Raji (cell line): Measurements from ENCODE around the gene SV2B.

Source experiments
- POLR2A ChIP-seq: IDR thresholded peaks from 2 replicates; pipeline ENCODE4 v1.6.1; 2011; ENCODE audit warnings: low read depth, low read length, control low read depth; ENCODE audit not compliant: insufficient read depth

Gene SV2B

GRCh38 chr15:91219206-91219605 is 119.1 kb downstream of the SV2B start:
- TF ChIP-seq POLR2A: no peak

DNA sequence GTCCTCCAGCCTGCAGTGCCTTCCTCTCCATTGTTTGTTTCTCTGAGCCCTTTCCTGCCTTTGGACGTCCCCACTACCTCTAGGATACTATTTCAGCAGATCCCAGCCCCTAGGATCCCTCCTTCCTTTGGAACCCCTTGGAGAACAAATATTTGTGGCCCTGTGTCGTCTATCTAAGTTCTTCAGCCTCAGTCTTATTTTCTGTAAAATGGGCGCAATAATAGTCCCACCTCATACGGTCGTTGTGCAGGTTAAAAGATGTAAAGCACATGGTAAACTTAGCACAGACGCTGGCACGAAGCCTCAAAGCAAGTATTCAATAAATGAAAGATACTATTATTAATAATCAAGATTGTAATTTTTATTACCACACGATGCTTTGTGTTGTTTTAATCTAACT is 122.0 kb downstream of the SV2B start:
- TF ChIP-seq POLR2A: no peak

- TF ChIP-seq POLR2A: no peak
These were observed 123.8 kb downstream of the SV2B start for GRCh38 chr15:91223863-91224262.

GRCh38 chr15:91224755-91225380 is 124.8 kb downstream of the SV2B start:
- TF ChIP-seq POLR2A: no peak

- no peak for TF ChIP-seq POLR2A
These were observed 125.7 kb downstream of the SV2B start for GRCh38 chr15:91225741-91226140.

- TF ChIP-seq POLR2A: no peak
These were observed 127.1 kb downstream of the SV2B start for GRCh38 chr15:91227117-91227516.

DNA sequence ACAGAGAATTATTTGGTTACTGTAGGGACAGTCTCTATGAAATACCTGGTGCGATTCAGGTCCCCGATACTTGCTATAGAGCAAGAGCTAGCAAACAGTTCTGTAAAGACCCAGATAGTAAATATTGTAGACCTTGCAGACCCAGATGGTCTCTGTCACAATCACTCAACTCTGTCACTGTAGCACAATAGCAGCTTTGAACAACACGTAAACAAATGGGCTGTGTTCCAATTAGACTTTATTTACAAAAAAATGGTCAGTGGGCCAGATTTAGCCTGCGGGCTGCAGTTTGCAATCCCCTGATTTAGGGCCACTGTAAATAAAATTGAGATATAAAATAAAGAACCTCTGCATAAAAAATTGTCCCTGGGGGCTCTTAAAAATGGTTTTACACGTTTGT is 127.7 kb downstream of the SV2B start:
- TF ChIP-seq POLR2A: no peak

DNA sequence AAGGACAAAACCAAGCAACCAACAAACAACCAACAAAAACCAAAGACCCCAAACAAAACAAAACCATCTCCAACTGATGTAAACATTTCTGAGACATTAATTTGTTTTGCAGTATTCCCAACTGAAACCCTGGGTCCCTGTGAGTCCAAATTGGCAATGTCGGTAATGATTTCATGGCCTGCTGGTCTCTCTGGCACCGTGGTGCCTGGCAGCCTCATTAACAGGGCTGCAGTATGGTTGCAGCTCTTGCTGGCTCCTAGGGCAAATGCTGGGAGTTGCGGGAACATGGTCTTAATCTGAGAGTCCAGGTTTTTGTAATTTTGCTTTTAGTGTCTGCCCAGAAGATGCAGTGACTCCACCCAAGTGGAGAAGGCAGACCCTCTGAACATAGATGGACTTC is 128.3 kb downstream of the SV2B start:
- TF ChIP-seq POLR2A: no peak

DNA sequence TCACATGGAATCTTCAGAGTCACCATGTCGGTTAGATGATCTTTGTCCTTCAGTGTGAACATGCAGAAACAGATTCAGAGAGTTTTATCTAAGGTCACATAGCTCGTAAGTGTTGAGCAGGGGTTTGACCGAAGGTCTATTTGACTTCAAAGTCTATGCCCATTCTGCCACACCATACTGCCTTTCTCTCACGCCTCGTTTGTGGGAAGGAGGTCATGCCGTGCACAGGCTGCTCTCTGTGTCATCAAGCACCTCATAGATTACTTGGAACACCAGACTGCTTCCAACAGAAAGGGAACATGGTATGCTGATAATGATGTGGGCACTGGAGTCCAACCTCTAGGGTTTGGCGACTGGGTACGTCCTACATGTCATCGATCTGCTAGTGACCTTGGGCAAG is 128.8 kb downstream of the SV2B start:
- TF ChIP-seq POLR2A: no peak

- no peak for TF ChIP-seq POLR2A
These were observed 131.6 kb downstream of the SV2B start for GRCh38 chr15:91231703-91232102.

DNA sequence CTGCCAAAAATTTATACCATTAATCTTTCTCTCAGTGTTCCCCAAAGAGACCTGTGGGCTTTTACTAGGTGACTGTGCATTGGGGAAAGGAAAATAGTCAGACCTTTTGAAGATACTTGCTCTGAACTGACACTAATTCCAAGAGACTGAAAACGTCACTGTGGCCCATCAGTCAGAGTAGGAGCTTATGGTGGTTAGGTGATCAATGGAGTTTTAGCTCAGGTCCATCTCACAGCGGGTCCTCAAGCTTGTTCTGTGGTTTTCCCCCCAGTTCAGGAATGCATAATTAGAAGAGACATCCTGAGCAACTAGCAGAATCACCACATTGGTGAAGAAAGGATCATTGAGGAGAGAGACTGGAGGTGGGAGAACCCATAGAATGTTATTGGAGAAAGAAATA is 134.7 kb downstream of the SV2B start:
- no peak for TF ChIP-seq POLR2A

GRCh38 chr15:91235376-91235775 is 135.3 kb downstream of the SV2B start:
- TF ChIP-seq POLR2A: no peak

GRCh38 chr15:91237445-91237844 is 137.4 kb downstream of the SV2B start:
- TF ChIP-seq POLR2A: no peak

GRCh38 chr15:91238644-91239425 is 138.8 kb downstream of the SV2B start:
- no peak for TF ChIP-seq POLR2A

DNA sequence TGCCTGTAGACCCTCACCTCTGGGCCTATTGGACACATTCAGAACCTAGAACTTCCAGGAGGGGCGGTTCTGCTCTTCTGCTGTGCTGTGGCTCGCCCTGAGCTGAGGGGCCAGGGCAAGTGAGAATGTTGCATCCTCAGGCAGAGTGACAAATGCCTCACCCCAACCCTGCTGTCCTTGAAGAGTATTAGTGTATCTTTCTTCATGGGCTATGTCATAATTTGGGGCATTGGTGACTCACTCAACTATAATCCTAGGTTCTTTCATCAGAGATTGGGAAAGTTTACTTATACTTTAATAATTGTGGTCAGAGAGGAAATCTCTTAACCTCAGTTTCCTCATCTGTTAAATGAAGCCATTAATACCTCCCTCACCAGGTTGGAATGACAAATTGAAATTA is 143.8 kb downstream of the SV2B start:
- no peak for TF ChIP-seq POLR2A

- TF ChIP-seq POLR2A: no peak
These were observed 144.9 kb downstream of the SV2B start for GRCh38 chr15:91244919-91245318.

DNA sequence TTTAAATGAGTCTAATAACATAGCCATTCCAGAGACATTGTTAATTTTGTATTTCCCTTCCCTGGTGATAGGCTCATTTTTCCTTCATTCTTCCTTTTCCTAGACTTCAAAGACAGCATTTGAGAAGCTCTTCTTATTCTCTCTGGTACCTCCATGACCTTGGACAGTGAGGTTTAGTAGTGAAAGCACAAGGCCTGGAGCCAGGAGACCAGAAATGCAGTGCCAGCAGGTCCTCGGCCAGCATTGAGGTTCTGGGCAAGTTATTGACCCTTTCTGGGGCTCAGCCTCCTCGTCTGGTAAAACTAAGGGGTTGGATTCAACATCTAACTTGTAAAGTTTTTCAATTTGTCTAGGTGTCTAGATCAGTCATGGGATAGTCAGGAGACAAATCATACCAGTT is 146.9 kb downstream of the SV2B start:
- TF ChIP-seq POLR2A: no peak
